ENCODE measurements around the gene CD27.
"Not testable (repeated sequence)": the region's sequence is repeated elsewhere in the genome, so short reads cannot be mapped to it uniquely, and the experiment has no call there.

Gene CD27

GRCh38 chr12:6444704-6445688 is at the start of gene CD27:
CD27 (plus strand) TSS chr12:6444955; CDS start chr12:6445096, 141 bp downstream.
- no peak for DNase-seq (ENCODE audit: low read depth in 2 of 2)

- DNase-seq (ENCODE audit: low read depth in 2 of 2): no peak
These were observed 48.7 kb upstream of the CD27 start for GRCh38 chr12:6396031-6396430.

GRCh38 chr12:6399884-6400644 is 44.7 kb upstream of the CD27 start:
- no peak for DNase-seq (ENCODE audit: low read depth in 2 of 2)

GRCh38 chr12:6404390-6404789 is 40.4 kb upstream of the CD27 start:
- DNase-seq (ENCODE audit: low read depth in 2 of 2): no peak

GRCh38 chr12:6405963-6406362 is 38.8 kb upstream of the CD27 start:
- DNase-seq (ENCODE audit: low read depth in 2 of 2): no peak

DNA sequence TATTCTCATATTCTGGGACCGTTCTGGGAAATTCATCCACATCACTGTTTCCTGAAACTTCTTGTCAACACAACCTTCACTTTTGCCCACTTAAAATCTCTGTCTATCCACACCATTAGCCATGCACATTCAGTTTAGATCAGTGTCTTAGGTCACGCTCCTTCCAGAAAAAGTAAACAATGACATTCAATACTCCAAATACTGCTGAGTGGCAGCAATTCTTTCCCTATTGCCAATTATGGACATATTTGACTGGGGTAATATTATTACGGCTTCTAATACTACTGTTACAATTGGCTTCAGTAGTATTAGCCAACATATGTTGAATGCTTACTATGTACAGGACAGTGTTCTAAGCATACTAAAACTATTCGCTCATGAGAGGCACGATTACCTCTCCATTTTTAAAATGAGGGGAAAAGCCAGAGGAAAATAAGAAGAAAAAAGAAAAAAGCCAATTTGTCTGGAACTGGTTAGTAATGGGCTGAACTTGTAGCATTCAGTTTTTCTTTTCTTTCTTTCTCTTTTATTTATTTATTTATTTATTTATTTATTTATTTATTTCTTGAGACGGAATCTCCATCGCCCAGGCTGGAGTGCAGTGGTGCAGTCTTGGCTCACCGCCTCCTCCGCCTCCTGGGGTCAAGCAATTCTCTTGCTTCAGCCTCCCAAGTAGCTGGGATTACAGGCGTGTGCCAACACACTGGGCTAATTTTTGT is 37.4 kb upstream of the CD27 start:
- DNase-seq (ENCODE audit: low read depth in 2 of 2): no peak

GRCh38 chr12:6416596-6416995 is 28.2 kb upstream of the CD27 start:
- no peak for DNase-seq (ENCODE audit: low read depth in 2 of 2)

DNA sequence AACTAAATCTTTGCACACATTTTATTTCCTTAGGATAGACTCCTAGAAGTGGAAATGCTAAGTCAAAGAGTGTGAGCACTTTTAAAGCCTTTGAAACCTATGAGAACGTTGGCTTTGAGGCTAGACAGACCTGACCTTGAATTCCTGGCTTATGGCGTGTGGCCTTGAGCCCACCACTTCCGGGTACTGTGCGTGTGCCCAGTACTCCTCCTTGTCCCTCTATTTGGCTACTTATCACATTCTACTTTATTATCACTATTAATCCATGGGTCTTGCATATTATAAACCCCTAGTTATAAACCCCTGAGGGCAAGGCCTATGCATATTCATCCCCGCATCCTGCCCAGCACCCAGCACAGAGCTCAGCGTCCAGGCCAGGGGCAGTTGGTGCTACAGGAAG is 26.0 kb upstream of the CD27 start:
- DNase-seq (ENCODE audit: low read depth in 2 of 2): no peak

DNA sequence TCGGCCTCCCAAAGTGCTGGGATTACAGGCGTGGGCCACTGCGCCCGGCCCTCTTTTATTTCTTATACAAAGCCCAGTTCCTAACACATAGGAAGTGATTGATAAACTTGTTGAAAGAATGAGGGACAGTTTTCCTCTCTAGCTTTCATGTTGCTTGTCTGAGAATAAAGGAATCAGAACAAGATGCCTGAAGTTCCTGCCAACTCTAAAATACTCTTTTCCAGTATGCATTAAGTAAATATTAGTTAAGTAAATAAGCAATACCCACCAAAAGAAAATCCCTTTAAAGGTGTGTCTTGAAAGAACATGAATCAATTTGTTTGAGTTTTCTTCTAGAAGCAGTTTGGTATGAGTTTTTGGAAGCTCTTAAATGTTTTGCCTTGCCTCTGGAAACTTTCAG is 24.4 kb upstream of the CD27 start:
- no peak for DNase-seq (ENCODE audit: low read depth in 2 of 2)

- peak; percentile 46 to 54 for DNase-seq (ENCODE audit: low read depth in 2 of 2)
These were observed 21.3 kb upstream of the CD27 start for GRCh38 chr12:6423267-6424007.

DNA sequence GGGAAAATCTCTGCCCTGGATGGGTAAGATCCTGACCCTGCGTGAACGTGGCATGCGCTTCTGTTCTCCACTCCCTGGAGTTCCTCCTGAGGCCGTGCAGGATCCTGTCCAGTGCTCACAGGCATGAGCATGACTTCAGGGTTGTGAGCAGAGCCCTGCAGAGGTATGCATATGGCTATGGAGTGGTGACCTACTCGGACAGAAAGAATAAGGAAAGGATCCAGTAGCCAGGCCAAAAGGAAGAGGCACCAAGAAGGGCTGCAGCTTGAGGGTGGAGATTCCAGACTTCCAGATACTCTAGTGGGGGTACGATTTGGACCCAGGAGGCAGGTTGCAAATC is 20.8 kb upstream of the CD27 start:
- no peak for DNase-seq (ENCODE audit: low read depth in 2 of 2)

DNA sequence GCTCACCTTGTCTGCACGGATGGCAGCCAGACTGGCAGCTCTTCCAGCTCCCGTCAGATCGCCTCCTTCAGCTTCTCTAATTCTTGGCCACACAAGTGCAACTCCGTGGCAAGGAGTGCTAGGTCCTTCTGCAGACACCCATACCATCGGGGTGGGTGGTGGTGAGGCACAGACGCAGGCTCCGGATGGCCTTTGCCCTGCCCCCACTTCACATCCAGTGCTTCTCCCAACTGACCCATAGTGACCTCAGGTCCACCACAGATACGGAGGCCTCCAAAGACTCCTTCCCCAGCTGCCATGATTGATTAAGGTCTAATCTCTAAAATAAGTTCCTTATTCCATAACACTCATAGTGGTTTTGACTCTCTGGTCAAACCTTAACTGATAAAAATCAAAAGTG is 19.9 kb upstream of the CD27 start:
- no peak for DNase-seq (ENCODE audit: low read depth in 2 of 2)

DNA sequence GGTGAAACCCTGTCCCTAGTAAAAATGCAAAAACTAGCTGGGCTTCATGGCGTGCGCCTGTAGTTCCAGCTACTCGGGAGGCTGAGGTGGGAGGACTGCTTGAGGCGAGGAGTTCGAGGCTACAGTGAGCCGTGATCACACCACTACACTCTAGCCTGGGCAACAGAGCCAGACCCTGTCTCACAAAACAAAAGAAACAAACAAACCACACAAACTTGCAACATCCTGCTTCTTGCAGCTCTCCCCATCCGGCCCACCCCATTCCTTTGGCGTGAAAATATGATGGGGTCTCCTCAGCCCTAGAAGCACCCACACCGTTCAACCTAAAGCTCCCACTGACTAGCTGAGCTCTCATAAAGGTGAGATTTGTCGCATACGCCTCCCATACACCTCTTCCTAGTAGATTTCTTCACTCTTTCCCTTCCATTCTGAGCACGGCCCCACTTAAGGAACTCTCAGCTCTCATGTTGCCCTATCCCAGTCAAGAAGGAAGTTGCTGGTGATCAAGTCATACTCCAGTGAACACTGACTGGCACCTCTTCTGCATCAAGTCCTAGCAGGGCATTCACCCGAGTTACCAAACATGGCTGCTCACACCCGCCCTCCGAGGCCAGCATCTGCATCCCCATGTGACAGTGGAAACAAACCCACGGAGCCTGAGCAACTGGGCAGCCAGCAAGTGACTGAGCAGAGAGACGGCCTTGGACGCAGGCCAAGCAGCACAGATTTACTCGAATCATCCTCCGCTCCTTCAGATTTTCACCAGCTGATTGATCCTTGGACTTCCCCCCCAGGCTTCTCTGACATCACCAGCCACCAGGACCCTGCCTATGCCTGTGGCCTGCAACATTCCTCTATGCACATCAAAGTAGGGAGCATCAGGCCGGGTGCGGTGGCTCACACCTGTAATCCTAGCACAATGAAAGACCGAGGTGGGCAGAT is 18.9 kb upstream of the CD27 start:
- no peak for DNase-seq (ENCODE audit: low read depth in 2 of 2)

DNA sequence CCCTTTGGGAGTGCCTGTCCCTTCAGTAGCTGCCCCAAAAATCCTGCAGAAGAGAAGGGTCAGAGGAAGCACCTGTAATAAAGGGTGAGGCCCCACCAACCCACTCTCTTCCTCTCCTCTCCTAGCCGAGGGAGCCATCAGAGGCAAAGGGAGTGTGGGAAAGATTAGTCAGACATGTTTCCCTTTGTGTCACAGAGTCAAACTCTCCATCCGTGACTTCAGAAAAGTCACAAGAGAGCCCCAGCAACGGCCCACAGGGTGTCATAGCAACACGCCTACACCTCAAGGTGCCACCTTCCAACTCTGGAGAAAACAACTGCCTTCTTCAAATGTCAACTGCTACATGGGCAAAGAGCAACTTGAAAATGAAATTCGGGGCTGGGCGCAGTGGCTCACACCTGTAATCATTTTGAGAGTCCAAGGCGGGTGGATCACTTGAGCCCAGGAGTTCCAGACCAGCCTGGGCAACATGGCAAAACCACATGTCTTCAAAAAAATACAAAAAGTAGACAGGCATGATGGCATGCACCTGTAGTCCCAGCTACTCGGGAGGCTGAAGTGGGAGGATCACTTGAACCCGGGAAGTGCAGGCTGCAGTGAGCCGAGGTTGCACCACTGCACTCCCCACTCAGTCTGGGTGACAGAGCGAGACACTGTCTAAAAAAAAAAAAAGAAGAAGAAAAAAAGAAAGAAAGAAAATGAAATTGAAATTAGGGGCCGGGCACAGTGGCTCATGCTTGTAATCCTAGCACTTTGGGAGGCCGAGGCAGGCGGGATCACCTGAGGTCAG is 17.7 kb upstream of the CD27 start:
- DNase-seq (ENCODE audit: low read depth in 2 of 2): peak; percentile 79 to 92

DNA sequence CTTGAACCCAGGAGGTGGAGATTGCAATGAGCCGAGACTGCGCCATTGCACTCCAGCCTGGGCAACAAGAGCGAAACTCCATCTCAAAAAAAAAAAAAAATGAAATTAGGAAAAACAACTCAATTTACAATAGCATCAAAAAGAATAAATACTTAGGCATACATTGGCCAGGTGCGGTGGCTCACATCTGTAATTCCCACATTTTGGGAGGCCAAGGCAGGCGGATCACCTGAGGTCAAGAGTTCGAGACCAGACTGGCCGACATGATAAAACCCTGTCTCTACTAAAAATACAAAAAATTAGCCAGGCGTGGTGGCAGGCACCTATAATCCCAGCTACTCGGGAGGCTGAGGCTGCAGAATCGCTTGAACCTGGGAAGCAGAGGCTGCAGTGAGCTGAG is 17.0 kb upstream of the CD27 start:
- not testable (repeated sequence) for DNase-seq (ENCODE audit: low read depth in 2 of 2)

DNA sequence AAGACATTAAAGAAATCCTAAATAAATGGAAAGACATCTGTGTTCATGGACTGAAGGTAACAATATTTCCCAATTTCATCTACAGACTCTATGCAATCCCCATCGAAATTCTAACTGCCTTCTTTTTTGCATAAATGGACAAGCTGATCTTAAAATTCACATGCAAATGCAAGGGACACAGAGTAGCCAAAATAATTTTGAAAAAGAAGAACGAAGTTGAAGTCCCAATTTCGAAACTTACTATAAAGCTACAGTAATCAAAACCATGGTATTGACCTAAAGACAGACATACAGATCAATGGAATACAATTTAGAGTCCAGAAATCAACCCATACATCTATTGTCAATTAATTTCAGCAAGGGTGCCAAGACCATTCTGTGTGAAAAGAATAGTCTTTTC is 16.4 kb upstream of the CD27 start:
- DNase-seq (ENCODE audit: low read depth in 2 of 2): no peak

GRCh38 chr12:6430124-6430989 is 14.4 kb upstream of the CD27 start:
- peak in 1 of 2 donors; percentile 55 for DNase-seq (ENCODE audit: low read depth in 2 of 2)

- no peak for DNase-seq (ENCODE audit: low read depth in 2 of 2)
These were observed 11.8 kb upstream of the CD27 start for GRCh38 chr12:6432991-6433390.

Measured in stimulated activated CD8-positive, alpha-beta memory T cell treated with anti-CD3 and anti-CD28 coated beads, Interleukin-15, amount 100 ng/mL, for 4 hours (primary cell).